HepG2 (cell line): ENCODE measurements around the gene FAH. TPM values are rescaled to one million over a fixed set of nuclear protein-coding genes. Genes with fewer than 3 reads are reported as not detected.

ENCODE experiments used
- ATAC-seq: fragments of 200-7000 bp; cut with Tn5 transposase; 3 replicates; pipeline ENCODE4 v1.9.1; 2020; ENCODE audit warnings: mild to moderate bottlenecking, moderate library complexity
- BruUV-seq: library from RNA; stranded (reverse); fragments of 400-500 nt; replicated peaks from 2 replicates; lab custom pipeline; 2021; lab: Mats Ljungman, UMichigan
- CTCF ChIA-PET: fragments of 300-600 bp; formaldehyde crosslinking; extraction: SDS; loops from one replicate; lab custom pipeline; 2021; ENCODE audit warnings: low total read pairs, inconsistent platforms, low intra/inter-chr PET ratio; lab: Yijun Ruan, JAX
- POLR2A ChIA-PET: fragments of 350-600 bp; sonication (Branson Sonifier 250); formaldehyde crosslinking; loops from one replicate; lab custom pipeline; 2020; ENCODE audit warnings: antibody characterized with exemption, inconsistent platforms; lab: Yijun Ruan, JAX
- DNase-seq: peaks from one replicate; pipeline ENCODE4 v3.0.0-alpha.2; 2015; ENCODE audit warnings: low spot score
- FAIRE-seq: peaks from 3 replicates; lab custom pipeline; 2011; peaks lifted over from hg19 to GRCh38; lab: Jason Lieb, UNC
- H2AFZ ChIP-seq: one replicate; pipeline ENCODE4 v1.6.1; 2011; ENCODE audit warnings: low read length, inconsistent platforms
- H3K27ac ChIP-seq: fragments of 300-600 bp; 3 replicates; pipeline ENCODE4 v1.8.0; 2011; ENCODE audit warnings: mixed run types, mild to moderate bottlenecking, mixed read lengths, low read length, inconsistent platforms; ENCODE audit not compliant: insufficient read depth; ENCODE audit errors: extremely low read length
- H3K27me3 ChIP-seq, 2 experiments: fragments of 200-600 bp in 1 of 2; 2 replicates in 1 of 2; 3 replicates in 1 of 2; pipeline versions ENCODE4 v1.6.0 to v1.8.0; 2011; ENCODE audit warnings: low read length in 2 of 2, mild to moderate bottlenecking in 2 of 2, moderate library complexity in 2 of 2, inconsistent platforms in 1 of 2; ENCODE audit not compliant: insufficient read depth in 2 of 2, control insufficient read depth in 1 of 2
- H3K36me3 ChIP-seq, 2 experiments: fragments of 200-600 bp in 1 of 2; replicated peaks in 1 of 2; 2 replicates in 1 of 2; 3 replicates in 1 of 2; pipeline versions ENCODE4 v1.5.1 to v1.8.0; 2011; ENCODE audit warnings: low read length in 2 of 2, inconsistent platforms in 1 of 2; ENCODE audit not compliant: insufficient read depth in 2 of 2, control insufficient read depth in 1 of 2
- H3K4me1 ChIP-seq: 2 replicates; pipeline ENCODE4 v1.5.1; 2012; ENCODE audit warnings: low read length, inconsistent platforms; ENCODE audit not compliant: insufficient read depth
- H3K4me2 ChIP-seq: 2 replicates; pipeline ENCODE4 v1.6.0; 2011; ENCODE audit warnings: low read depth, low read length, inconsistent platforms
- H3K4me3 ChIP-seq, 3 experiments: fragments of 200-600 bp in 1 of 3; sonication (generic), shearing (Covaris generic) in 1 of 3; replicated peaks in 1 of 3; 2 replicates each; pipeline ENCODE4 v1.5.1; 2011 to 2016; ENCODE audit warnings: low read length in 3 of 3, inconsistent platforms in 2 of 3, low read depth in 2 of 3, mild to moderate bottlenecking in 2 of 3, control low read depth in 1 of 3, mixed read lengths in 1 of 3; ENCODE audit not compliant: insufficient read depth in 1 of 3
- H3K79me2 ChIP-seq: one replicate; pipeline ENCODE4 v1.6.1; 2011; ENCODE audit warnings: low read length, inconsistent platforms; ENCODE audit not compliant: insufficient read depth
- H3K9ac ChIP-seq: 2 replicates; pipeline ENCODE4 v1.6.0; 2011; ENCODE audit warnings: mild to moderate bottlenecking, low read depth, low read length, inconsistent platforms; ENCODE audit not compliant: insufficient read depth
- H3K9me3 ChIP-seq: 2 replicates; pipeline ENCODE4 v1.5.1; 2012; ENCODE audit warnings: mild to moderate bottlenecking, low read length
- H4K20me1 ChIP-seq: 2 replicates; pipeline ENCODE4 v1.6.0; 2011; ENCODE audit warnings: inconsistent platforms, mild to moderate bottlenecking, low read length, moderate library complexity; ENCODE audit not compliant: insufficient read depth
- CBFB ChIP-seq: sonication (generic); formaldehyde crosslinking; IDR thresholded peaks from 2 replicates; pipeline ENCODE4 v1.4.0; 2020; ENCODE audit warnings: missing genetic modification reagents
- FOXA3 ChIP-seq: IDR thresholded peaks from 2 replicates; pipeline ENCODE4 v1.6.1; 2016; ENCODE audit warnings: missing genetic modification reagents, missing compliant biosample characterization
- ZNF225 ChIP-seq: sonication (generic); formaldehyde crosslinking; IDR thresholded peaks from 2 replicates; pipeline ENCODE4 v1.4.0; 2020; ENCODE audit warnings: mild to moderate bottlenecking, missing genetic modification reagents
- ZNF235 ChIP-seq: sonication (generic); formaldehyde crosslinking; IDR thresholded peaks from 2 replicates; pipeline ENCODE4 v1.8.1; 2023; ENCODE audit warnings: mild to moderate bottlenecking, missing genetic modification reagents, borderline replicate concordance
- ZNF354B ChIP-seq: sonication (generic); formaldehyde crosslinking; IDR thresholded peaks from 2 replicates; pipeline ENCODE4 v1.8.0; 2022; ENCODE audit warnings: mild to moderate bottlenecking, missing genetic modification reagents
- ZNF589 ChIP-seq: sonication (generic); formaldehyde crosslinking; conservative IDR thresholded peaks from 2 replicates; pipeline ENCODE4 v1.8.0; 2022; ENCODE audit warnings: mild to moderate bottlenecking, moderate library complexity, missing genetic modification reagents
- ZNF773 ChIP-seq: sonication (generic); formaldehyde crosslinking; IDR thresholded peaks from 2 replicates; pipeline ENCODE4 v1.4.0; 2020; ENCODE audit warnings: missing genetic modification reagents, borderline replicate concordance
- WGBS: methylation state at CpG from one replicate; pipeline ENCODE4 v1.1.6; 2017; ENCODE audit warnings: low lambda C conversion rate; 5-methylcytosine and 5-hydroxymethylcytosine counted together
- in situ Hi-C: cut with HindIII; loops from 2 replicates; pipeline ENCODE4 v1.10.0; 2017; ENCODE audit warnings: low pct_unique_long_range_greater_than_20kb; ENCODE audit not compliant: extremely low pct_ligation_motif_present
- intact Hi-C: fragments of 100-400 bp; cut with micrococcal nuclease; formaldehyde crosslinking; loops from one replicate; pipeline ENCODE4 v1.10.0; 2022; ENCODE audit not compliant: unreplicated experiment
- polyA plus RNA-seq, 8 experiments: library from polyadenylated mRNA; depleted of rRNA in 3 of 8; stranded (reverse) in 7 of 8; unstranded in 1 of 8; fragments of >200 nt; fragmentation: Illumina TruSeq in 4 of 8; extraction: Trizol in 4 of 8; gene quantifications; 2 replicates each; pipeline versions ENCODE4 v1.2.1 to v1.2.3, GENCODE V29; 2011 to 2016; ENCODE audit warnings: low read depth in 4 of 8, missing spikeins in 1 of 8, mixed read lengths in 1 of 8; ENCODE audit not compliant: insufficient read depth in 1 of 8
- total RNA-seq, 5 experiments: library from RNA; depleted of rRNA; stranded (reverse); fragments of >200 nt; fragmentation: Illumina TruSeq; extraction: Trizol; gene quantifications; 2 replicates each; pipeline ENCODE4 v1.2.3, GENCODE V29; 2016; ENCODE audit warnings: low read depth in 1 of 5
- TF ChIP-seq, protein P1 (sequence below): sonication (generic); formaldehyde crosslinking; IDR thresholded peaks from 2 replicates; pipeline ENCODE4; 2020; ENCODE audit warnings: missing genetic modification reagents, mild to moderate bottlenecking, borderline replicate concordance
- TF ChIP-seq, protein P2 (sequence below): sonication (generic); formaldehyde crosslinking; IDR thresholded peaks from 2 replicates; pipeline ENCODE4 v1.4.0; 2020; ENCODE audit warnings: mild to moderate bottlenecking, missing genetic modification reagents
- TF ChIP-seq, protein P3 (sequence below): sonication (generic); formaldehyde crosslinking; IDR thresholded peaks from 2 replicates; pipeline ENCODE4 v1.4.0; 2020; ENCODE audit warnings: mild to moderate bottlenecking, missing genetic modification reagents

FAH gene
- total and polyA plus RNA-seq, 2 of the 13 experiments (the other 11 are each of a cell fraction or from before 2014, with no cell fraction given): 36.6 to 75.0 TPM

DNA sequence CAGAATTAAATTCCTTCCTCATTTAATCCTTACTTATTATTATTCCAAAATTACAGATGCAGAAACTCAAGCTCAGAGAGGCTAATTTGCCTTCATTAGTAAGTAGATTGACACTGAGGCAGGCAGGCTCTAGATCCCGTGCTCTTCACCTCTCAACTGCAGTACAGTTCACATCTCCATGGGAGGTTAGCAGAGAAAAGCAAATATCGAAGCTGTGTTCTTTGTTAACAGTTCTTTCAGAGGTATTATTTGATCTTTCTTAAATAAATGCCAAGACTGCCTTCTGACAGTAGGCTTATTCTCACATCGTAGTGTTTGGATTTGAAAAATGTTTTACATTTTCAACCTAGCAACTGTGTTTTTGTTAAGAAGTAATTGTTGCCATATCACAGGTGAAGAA, 15.9 kb upstream of the FAH start:
- H4K20me1 ChIP-seq: no peaks in the 10 kb centered on the region
- no peaks in the 10 kb centered on the region for H3K79me2 ChIP-seq
- CTCF ChIA-PET: no interaction called here
- intact Hi-C loops (no loop called here), in situ Hi-C loops (no loop called here)
- peaks cover 3% of the 10 kb centered on the region; the same call in 1 of the 2 replicates for H3K4me1 ChIP-seq
- H3K27ac ChIP-seq: no peak overlapping the region
- WGBS: 88% methylated on average over 3 of the region's 3 CpGs
- no peaks in the 10 kb centered on the region for H3K9me3 ChIP-seq
- H3K36me3 ChIP-seq: peaks cover under 1 to 6% of the 10 kb centered on the region in 2 experiments; a peak in 2 of 5 replicates
- TF ChIP-seq FOXA3 (CRISPR knock-in tag) (no peak), ZNF354B (CRISPR knock-in tag) (no peak), ZNF225 (CRISPR knock-in tag) (no peak), ZNF589 (no peak), ZNF235 (no peak), ZNF773 (CRISPR knock-in tag) (no peak), CBFB (no peak)
- TF ChIP-seq, protein P1, sequence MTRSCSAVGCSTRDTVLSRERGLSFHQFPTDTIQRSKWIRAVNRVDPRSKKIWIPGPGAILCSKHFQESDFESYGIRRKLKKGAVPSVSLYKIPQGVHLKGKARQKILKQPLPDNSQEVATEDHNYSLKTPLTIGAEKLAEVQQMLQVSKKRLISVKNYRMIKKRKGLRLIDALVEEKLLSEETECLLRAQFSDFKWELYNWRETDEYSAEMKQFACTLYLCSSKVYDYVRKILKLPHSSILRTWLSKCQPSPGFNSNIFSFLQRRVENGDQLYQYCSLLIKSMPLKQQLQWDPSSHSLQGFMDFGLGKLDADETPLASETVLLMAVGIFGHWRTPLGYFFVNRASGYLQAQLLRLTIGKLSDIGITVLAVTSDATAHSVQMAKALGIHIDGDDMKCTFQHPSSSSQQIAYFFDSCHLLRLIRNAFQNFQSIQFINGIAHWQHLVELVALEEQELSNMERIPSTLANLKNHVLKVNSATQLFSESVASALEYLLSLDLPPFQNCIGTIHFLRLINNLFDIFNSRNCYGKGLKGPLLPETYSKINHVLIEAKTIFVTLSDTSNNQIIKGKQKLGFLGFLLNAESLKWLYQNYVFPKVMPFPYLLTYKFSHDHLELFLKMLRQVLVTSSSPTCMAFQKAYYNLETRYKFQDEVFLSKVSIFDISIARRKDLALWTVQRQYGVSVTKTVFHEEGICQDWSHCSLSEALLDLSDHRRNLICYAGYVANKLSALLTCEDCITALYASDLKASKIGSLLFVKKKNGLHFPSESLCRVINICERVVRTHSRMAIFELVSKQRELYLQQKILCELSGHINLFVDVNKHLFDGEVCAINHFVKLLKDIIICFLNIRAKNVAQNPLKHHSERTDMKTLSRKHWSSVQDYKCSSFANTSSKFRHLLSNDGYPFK (CRISPR knock-in tag): no peak
- TF ChIP-seq, protein P2, sequence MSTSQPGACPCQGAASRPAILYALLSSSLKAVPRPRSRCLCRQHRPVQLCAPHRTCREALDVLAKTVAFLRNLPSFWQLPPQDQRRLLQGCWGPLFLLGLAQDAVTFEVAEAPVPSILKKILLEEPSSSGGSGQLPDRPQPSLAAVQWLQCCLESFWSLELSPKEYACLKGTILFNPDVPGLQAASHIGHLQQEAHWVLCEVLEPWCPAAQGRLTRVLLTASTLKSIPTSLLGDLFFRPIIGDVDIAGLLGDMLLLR: no peak
- TF ChIP-seq, protein P3, sequence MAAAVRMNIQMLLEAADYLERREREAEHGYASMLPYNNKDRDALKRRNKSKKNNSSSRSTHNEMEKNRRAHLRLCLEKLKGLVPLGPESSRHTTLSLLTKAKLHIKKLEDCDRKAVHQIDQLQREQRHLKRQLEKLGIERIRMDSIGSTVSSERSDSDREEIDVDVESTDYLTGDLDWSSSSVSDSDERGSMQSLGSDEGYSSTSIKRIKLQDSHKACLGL (CRISPR knock-in tag): no peak
- ATAC-seq: no peak
- no TSS peak for BruUV-seq
- H3K4me3 ChIP-seq: no peak overlapping the region
- DNase-seq: no peak
- no peak overlapping the region for H3K4me2 ChIP-seq
- H3K27me3 ChIP-seq: no peaks in the 10 kb centered on the region
- H2AFZ ChIP-seq: no peak overlapping the region
- FAIRE-seq: no peak
- POLR2A ChIA-PET: no interaction called here
- no peak overlapping the region for H3K9ac ChIP-seq
